ENCODE data around the gene PLTP. TPM values are rescaled to one million over a fixed set of nuclear protein-coding genes. Genes with fewer than 3 reads are reported as not detected.

PLTP gene
- total and polyA plus RNA-seq, 2 of the 13 experiments (the other 11 are each of a cell fraction or from before 2014, with no cell fraction given), result 16.9 to 28.6 TPM

- TF ChIP-seq, protein P1, sequence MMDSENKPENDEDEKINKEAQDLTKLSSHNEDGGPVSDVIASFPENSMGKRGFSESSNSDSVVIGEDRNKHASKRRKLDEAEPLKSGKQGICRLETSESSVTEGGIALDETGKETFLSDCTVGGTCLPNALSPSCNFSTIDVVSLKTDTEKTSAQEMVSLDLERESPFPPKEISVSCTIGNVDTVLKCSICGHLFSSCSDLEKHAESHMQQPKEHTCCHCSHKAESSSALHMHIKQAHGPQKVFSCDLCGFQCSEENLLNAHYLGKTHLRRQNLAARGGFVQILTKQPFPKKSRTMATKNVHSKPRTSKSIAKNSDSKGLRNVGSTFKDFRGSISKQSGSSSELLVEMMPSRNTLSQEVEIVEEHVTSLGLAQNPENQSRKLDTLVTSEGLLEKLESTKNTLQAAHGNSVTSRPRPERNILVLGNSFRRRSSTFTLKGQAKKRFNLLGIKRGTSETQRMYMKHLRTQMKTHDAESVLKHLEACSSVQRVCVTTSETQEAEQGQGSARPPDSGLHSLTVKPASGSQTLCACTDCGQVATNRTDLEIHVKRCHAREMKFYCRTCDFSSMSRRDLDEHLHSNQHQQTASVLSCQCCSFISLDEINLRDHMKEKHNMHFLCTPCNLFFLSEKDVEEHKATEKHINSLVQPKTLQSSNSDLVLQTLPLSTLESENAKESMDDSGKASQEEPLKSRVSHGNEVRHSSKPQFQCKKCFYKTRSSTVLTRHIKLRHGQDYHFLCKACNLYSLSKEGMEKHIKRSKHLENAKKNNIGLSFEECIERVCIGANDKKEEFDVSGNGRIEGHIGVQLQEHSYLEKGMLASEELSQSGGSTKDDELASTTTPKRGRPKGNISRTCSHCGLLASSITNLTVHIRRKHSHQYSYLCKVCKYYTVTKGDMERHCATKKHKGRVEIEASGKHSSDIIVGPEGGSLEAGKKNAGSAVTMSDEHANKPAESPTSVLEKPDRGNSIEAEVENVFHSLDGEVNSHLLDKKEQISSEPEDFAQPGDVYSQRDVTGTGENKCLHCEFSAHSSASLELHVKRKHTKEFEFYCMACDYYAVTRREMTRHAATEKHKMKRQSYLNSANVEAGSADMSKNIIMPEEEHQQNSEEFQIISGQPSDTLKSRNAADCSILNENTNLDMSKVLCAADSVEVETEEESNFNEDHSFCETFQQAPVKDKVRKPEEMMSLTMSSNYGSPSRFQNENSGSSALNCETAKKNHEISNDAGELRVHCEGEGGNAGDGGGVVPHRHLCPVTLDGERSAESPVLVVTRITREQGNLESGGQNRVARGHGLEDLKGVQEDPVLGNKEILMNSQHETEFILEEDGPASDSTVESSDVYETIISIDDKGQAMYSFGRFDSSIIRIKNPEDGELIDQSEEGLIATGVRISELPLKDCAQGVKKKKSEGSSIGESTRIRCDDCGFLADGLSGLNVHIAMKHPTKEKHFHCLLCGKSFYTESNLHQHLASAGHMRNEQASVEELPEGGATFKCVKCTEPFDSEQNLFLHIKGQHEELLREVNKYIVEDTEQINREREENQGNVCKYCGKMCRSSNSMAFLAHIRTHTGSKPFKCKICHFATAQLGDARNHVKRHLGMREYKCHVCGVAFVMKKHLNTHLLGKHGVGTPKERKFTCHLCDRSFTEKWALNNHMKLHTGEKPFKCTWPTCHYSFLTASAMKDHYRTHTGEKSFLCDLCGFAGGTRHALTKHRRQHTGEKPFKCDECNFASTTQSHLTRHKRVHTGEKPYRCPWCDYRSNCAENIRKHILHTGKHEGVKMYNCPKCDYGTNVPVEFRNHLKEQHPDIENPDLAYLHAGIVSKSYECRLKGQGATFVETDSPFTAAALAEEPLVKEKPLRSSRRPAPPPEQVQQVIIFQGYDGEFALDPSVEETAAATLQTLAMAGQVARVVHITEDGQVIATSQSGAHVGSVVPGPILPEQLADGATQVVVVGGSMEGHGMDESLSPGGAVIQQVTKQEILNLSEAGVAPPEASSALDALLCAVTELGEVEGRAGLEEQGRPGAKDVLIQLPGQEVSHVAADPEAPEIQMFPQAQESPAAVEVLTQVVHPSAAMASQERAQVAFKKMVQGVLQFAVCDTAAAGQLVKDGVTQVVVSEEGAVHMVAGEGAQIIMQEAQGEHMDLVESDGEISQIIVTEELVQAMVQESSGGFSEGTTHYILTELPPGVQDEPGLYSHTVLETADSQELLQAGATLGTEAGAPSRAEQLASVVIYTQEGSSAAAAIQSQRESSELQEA (CRISPR knock-in tag; IDR thresholded peaks at IDR 0.05; ENCODE audit: not compliant biosample characterization), result no peak
- TF ChIP-seq HCFC1 (IDR thresholded peaks at IDR 0.05; ENCODE audit: low read depth, low read length) (no peak), SMAD9 (CRISPR knock-in tag; IDR thresholded peaks at IDR 0.05) (no peak), KIAA2018 (CRISPR knock-in tag; IDR thresholded peaks at IDR 0.05; ENCODE audit: borderline replicate concordance) (no peak), SNAPC5 (CRISPR knock-in tag; IDR thresholded peaks at IDR 0.05; ENCODE audit: borderline replicate concordance) (no peak), HNRNPH1 (optimal IDR thresholded peaks at IDR 0.05; ENCODE audit: low read depth, low read length) (no peak), ZNF276 (CRISPR knock-in tag; IDR thresholded peaks at IDR 0.05; ENCODE audit: low read depth) (peak; percentile 69; the same call in 1 of the 2 replicates), KDM3A (CRISPR knock-in tag; IDR thresholded peaks at IDR 0.05; ENCODE audit: low read depth) (no peak), PRPF4 (IDR thresholded peaks at IDR 0.05; ENCODE audit: low read depth, low read length, poor library complexity, severe bottlenecking) (peak; percentile 11)
Measured at GRCh38 chr20:45909817-45910669, 1.9 kb downstream of the PLTP start (continued).

Measured in HepG2 (cell line).